Neural cell (in vitro differentiated cells): ENCODE measurements around the gene RNLS.

ENCODE experiments used
- POLR2AphosphoS5 ChIP-seq: IDR thresholded peaks from 2 replicates; pipeline ENCODE4 v1.6.1; 2012
- RAD21 ChIP-seq: fragments of 450-650 bp; conservative IDR thresholded peaks from 2 replicates; pipeline ENCODE4 v1.6.1; 2014; ENCODE audit warnings: antibody characterized with exemption, mild to moderate bottlenecking, moderate library complexity
- TF ChIP-seq, protein P1 (sequence below): fragments of 450-650 bp; IDR thresholded peaks from 2 replicates; pipeline ENCODE4 v1.5.1; 2014; ENCODE audit warnings: antibody characterized with exemption, mild to moderate bottlenecking, moderate library complexity; ENCODE audit not compliant: poor library complexity, severe bottlenecking

- no peak for TF ChIP-seq POLR2AphosphoS5
- TF ChIP-seq, protein P1, sequence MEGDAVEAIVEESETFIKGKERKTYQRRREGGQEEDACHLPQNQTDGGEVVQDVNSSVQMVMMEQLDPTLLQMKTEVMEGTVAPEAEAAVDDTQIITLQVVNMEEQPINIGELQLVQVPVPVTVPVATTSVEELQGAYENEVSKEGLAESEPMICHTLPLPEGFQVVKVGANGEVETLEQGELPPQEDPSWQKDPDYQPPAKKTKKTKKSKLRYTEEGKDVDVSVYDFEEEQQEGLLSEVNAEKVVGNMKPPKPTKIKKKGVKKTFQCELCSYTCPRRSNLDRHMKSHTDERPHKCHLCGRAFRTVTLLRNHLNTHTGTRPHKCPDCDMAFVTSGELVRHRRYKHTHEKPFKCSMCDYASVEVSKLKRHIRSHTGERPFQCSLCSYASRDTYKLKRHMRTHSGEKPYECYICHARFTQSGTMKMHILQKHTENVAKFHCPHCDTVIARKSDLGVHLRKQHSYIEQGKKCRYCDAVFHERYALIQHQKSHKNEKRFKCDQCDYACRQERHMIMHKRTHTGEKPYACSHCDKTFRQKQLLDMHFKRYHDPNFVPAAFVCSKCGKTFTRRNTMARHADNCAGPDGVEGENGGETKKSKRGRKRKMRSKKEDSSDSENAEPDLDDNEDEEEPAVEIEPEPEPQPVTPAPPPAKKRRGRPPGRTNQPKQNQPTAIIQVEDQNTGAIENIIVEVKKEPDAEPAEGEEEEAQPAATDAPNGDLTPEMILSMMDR = no peak
- TF ChIP-seq RAD21 = no peak
These were observed 252.9 kb downstream of the RNLS start for GRCh38 chr10:88330174-88330573.
